ENCODE measurements around the gene NXPH4. TPM values are rescaled to one million over a fixed set of nuclear protein-coding genes. Genes with fewer than 3 reads are reported as not detected.

The NXPH4 gene
- total RNA-seq, 4 donors from 2014 or later: 18.4 to 21.3 (median 19.9) TPM

GRCh38 chr12:57191410-57191809 lies 25.2 kb upstream of the NXPH4 start:
- DNase-seq (ENCODE audit: low spot score in 2 of 2): no peak
- WGBS, 2 donors: 83 to 84% methylated on average over 7 to 11 of the region's 11 CpGs
- intact Hi-C loops (cut with DNase I; ENCODE audit: low total_unique reads): no loop called here
- TF ChIP-seq CTCF (IDR thresholded peaks at IDR 0.05) (no peak), POLR2A (IDR thresholded peaks at IDR 0.05) (no peak)
- no peak overlapping the region for H3K4me3 ChIP-seq (ENCODE audit: low read depth, poor library complexity, severe bottlenecking)

- intact Hi-C loops (cut with DNase I; ENCODE audit: low total_unique reads): no loop called here
- no peak for TF ChIP-seq POLR2A (IDR thresholded peaks at IDR 0.05)
- no peak for DNase-seq (ENCODE audit: low spot score in 2 of 2)
- no peak overlapping the region for H3K4me3 ChIP-seq (ENCODE audit: low read depth, poor library complexity, severe bottlenecking)
- 78 to 86% methylated on average over 12 to 16 of the region's 16 CpGs for WGBS, 2 donors
These were observed 23.7 kb upstream of the NXPH4 start for GRCh38 chr12:57192920-57193319.

GRCh38 chr12:57193706-57194245 lies 22.8 kb upstream of the NXPH4 start:
- whole genome bisulfite sequencing, 2 donors: 84 to 87% methylated on average over 19 of the region's 19 CpGs
- intact Hi-C loops (cut with DNase I; ENCODE audit: low total_unique reads): no loop called here
- TF ChIP-seq POLR2A (IDR thresholded peaks at IDR 0.05): no peak
- no peak for TF ChIP-seq CTCF (IDR thresholded peaks at IDR 0.05)
- no peak for DNase-seq (ENCODE audit: low spot score in 2 of 2)
- no peak overlapping the region for H3K4me3 ChIP-seq (ENCODE audit: low read depth, poor library complexity, severe bottlenecking)

GRCh38 chr12:57194253-57194652 lies 22.3 kb upstream of the NXPH4 start:
- TF ChIP-seq POLR2A (IDR thresholded peaks at IDR 0.05) (no peak), CTCF (IDR thresholded peaks at IDR 0.05) (no peak)
- 83 to 89% methylated on average over 12 to 18 of the region's 18 CpGs for WGBS, 2 donors
- no peak for DNase-seq (ENCODE audit: low spot score in 2 of 2)
- intact Hi-C loops (cut with DNase I; ENCODE audit: low total_unique reads): no loop called here
- no peak overlapping the region for H3K4me3 ChIP-seq (ENCODE audit: low read depth, poor library complexity, severe bottlenecking)

GRCh38 chr12:57195186-57195585 lies 21.4 kb upstream of the NXPH4 start:
- H3K4me3 ChIP-seq (ENCODE audit: low read depth, poor library complexity, severe bottlenecking): no peak overlapping the region
- TF ChIP-seq CTCF (IDR thresholded peaks at IDR 0.05) (no peak), POLR2A (IDR thresholded peaks at IDR 0.05) (no peak)
- intact Hi-C loops (cut with DNase I; ENCODE audit: low total_unique reads): no loop called here
- DNase-seq (ENCODE audit: low spot score in 2 of 2): no peak
- 88 to 91% methylated on average over 17 to 19 of the region's 19 CpGs for WGBS, 2 donors

- intact Hi-C loops (cut with DNase I; ENCODE audit: low total_unique reads): no loop called here
- TF ChIP-seq CTCF (IDR thresholded peaks at IDR 0.05): no peak
- no peak for TF ChIP-seq POLR2A (IDR thresholded peaks at IDR 0.05)
- no peak overlapping the region for H3K4me3 ChIP-seq (ENCODE audit: low read depth, poor library complexity, severe bottlenecking)
- WGBS, 2 donors: 80 to 84% methylated on average over 33 of the region's 34 CpGs
- DNase-seq (ENCODE audit: low spot score in 2 of 2): no peak
These were observed 20.8 kb upstream of the NXPH4 start for GRCh38 chr12:57195611-57196371.
